Pancreas (tissue), 10 donors: ENCODE data around the gene PAQR5. TPM values are rescaled to one million over a fixed set of nuclear protein-coding genes. Genes with fewer than 3 reads are reported as not detected.

Experiments used
- ATAC-seq, 4 donors: fragments of 200-7000 bp; cut with Tn5 transposase; one replicate each; pipeline versions ENCODE4 v1.8.0 to v1.9.1; 2020; ENCODE audit warnings: mild to moderate bottlenecking in 4 of 4, moderate library complexity in 4 of 4
- DNase-seq, 6 donors: peaks; one replicate each; pipeline ENCODE4 v3.0.0-alpha.2; 2020
- FAIRE-seq: peaks from 2 replicates; lab custom pipeline; 2012; peaks lifted over from hg19 to GRCh38; lab: Jason Lieb, UNC
- H3K27ac ChIP-seq, 4 donors: fragments of 200-600 bp; sonication (generic); 1 replicate in 3 of 4; 2 replicates in 1 of 4; pipeline versions ENCODE4 v1.5.0 to v1.8.0; 2020
- H3K27me3 ChIP-seq, 4 donors: fragments of 200-600 bp; one replicate each; pipeline ENCODE4 v1.8.0; 2021
- H3K36me3 ChIP-seq, 3 donors: fragments of 200-600 bp; sonication (generic) in 1 of 3; one replicate each; pipeline versions ENCODE4 v1.5.0 to v1.8.0; 2020 to 2021
- H3K4me1 ChIP-seq, 3 donors: fragments of 200-600 bp; one replicate each; pipeline ENCODE4 v1.8.0; 2021
- H3K4me3 ChIP-seq, 4 donors: fragments of 200-600 bp; sonication (generic) in 2 of 4; one replicate each; pipeline versions ENCODE4 v1.5.0 to v1.8.0; 2020 to 2021
- H3K9me3 ChIP-seq, 4 donors: fragments of 200-600 bp; one replicate each; pipeline ENCODE4 v1.8.0; 2021
- CTCF ChIP-seq, 4 donors: fragments of 200-600 bp; sonication (generic) in 3 of 4; IDR thresholded peaks; one replicate each; pipeline versions ENCODE4 v1.5.0 to v1.8.0; 2021; ENCODE audit warnings: antibody characterized with exemption in 4 of 4
- WGBS, 2 donors: extraction: QIAGEN DNeasy Blood & Tissue Kit; methylation state at CpG; one replicate each; pipeline ENCODE4 v1.1.7; 2013; 5-methylcytosine and 5-hydroxymethylcytosine counted together
- intact Hi-C, 3 donors: fragments of 100-400 bp; cut with DNase I; formaldehyde crosslinking; loops; one replicate each; pipeline versions ENCODE4 v1.11.1 to v1.14.2; 2022
- polyA plus RNA-seq, 2 donors: library from polyadenylated mRNA; stranded (reverse); fragments of 200-250 nt; gene quantifications; one replicate each; pipeline ENCODE4 v1.2.3, GENCODE V29; 2013
- total RNA-seq, 6 donors: library from RNA; stranded (reverse); fragmentation: NEBNext Ultra II Directional in 4 of 6; extraction: Animal tissue kit (Norgen Biotek cat#: 25700) in 4 of 6; gene quantifications; one replicate each; pipeline versions ENCODE4 v1.2.1 to v1.2.4, GENCODE V29; 2021 to 2023
- donor health status: healthy with polysubstance abuse.
- donor health status: DM: no; HTN: no; CAD: no; lungs with moderate emphysema.
- donor health status: DM: no; HTN: no; CAD: no.
- donor health status: control.
- donor health status: control.
- donor health status: Bipolar disorder and iron deficiency.
- donor health status: DM: yes; HTN: yes; CAD: no.
- donor health status: DM: no; HTN: no; CAD: no.
- donor health status: DM: no; HTN: no; CAD: no.
- donor health status: DM: yes; HTN: yes; CAD: no.

PAQR5 gene
- total and polyA plus RNA-seq, 8 donors = 5.2 to 9.4 (median 6.2) TPM

- peak overlapping the region; percentile 82 to 95 (median 92) for H3K4me3 ChIP-seq
- FAIRE-seq (no peak), DNase-seq (no peak), ATAC-seq (peak; percentile 28 to 55 (median 52))
- WGBS, 2 donors = 17 to 21% methylated on average over 32 of the region's 32 CpGs
- no peak for TF ChIP-seq CTCF (IDR thresholded peaks at IDR 0.05)
- peak overlapping the region; percentile 81 to 87 (median 86) for H3K27ac ChIP-seq
- H3K4me1 ChIP-seq = peaks cover 8 to 21% (median 11%) of the 10 kb centered on the region in 3 donors
- H3K36me3 ChIP-seq = peaks cover 0 to 23% (median 12%) of the 10 kb centered on the region in 3 donors
- H3K9me3 ChIP-seq = no peaks in the 10 kb centered on the region
- intact Hi-C loops = no loop called here
- H3K27me3 ChIP-seq = no peaks in the 10 kb centered on the region
Observed at GRCh38 chr15:69451951-69452691, 153.4 kb downstream of the PAQR5 start.

- peak within 1 kb of the TSS; percentile 81 to 87 (median 86) for H3K27ac ChIP-seq
- DNase-seq = peak; percentile 93 to 99 (median 96)
- intact Hi-C loops = no loop called here
- no peak for FAIRE-seq
- H3K27me3 ChIP-seq = no peaks in the 10 kb centered on the region
- WGBS, 2 donors = 0% methylated on average over 65 to 77 of the region's 77 CpGs
- TF ChIP-seq CTCF (IDR thresholded peaks at IDR 0.05) = no peak
- H3K9me3 ChIP-seq = no peaks in the 10 kb centered on the region
- peak within 1 kb of the TSS; percentile 82 to 95 (median 92) for H3K4me3 ChIP-seq
- ATAC-seq = peak; percentile 95 to 98 (median 96)
- H3K4me1 ChIP-seq = peaks cover 8 to 21% (median 11%) of the 10 kb centered on the region in 3 donors
- peaks cover 0 to 25% (median 12%) of the 10 kb centered on the region in 3 donors for H3K36me3 ChIP-seq
Observed at GRCh38 chr15:69452692-69453521, 154.2 kb downstream of the PAQR5 start, which contains the start of gene RPLP1. RPLP1 (plus strand) TSS chr15:69452818; CDS start chr15:69452949, 131 bp downstream.

- FAIRE-seq (no peak), ATAC-seq (no peak), DNase-seq (no peak)
- H3K27ac ChIP-seq = no peak overlapping the region
- H3K4me3 ChIP-seq = peak overlapping the region in 1 of 4 donors; percentile 91
- no peaks in the 10 kb centered on the region for H3K9me3 ChIP-seq
- WGBS, 2 donors = 45 to 48% methylated on average over 5 of the region's 5 CpGs
- peaks cover 0 to 25% (median 12%) of the 10 kb centered on the region in 3 donors for H3K36me3 ChIP-seq
- no peak for TF ChIP-seq CTCF (IDR thresholded peaks at IDR 0.05)
- peaks cover 8 to 21% (median 11%) of the 10 kb centered on the region in 3 donors for H3K4me1 ChIP-seq
- intact Hi-C loops = no loop called here
- H3K27me3 ChIP-seq = no peaks in the 10 kb centered on the region
Observed at GRCh38 chr15:69454953-69455352, 156.2 kb downstream of the PAQR5 start.

- intact Hi-C loops = no loop called here
- H3K27me3 ChIP-seq = no peaks in the 10 kb centered on the region
- FAIRE-seq (no peak), ATAC-seq (no peak), DNase-seq (no peak)
- no peak overlapping the region for H3K27ac ChIP-seq
- no peaks in the 10 kb centered on the region for H3K9me3 ChIP-seq
- TF ChIP-seq CTCF (IDR thresholded peaks at IDR 0.05) = no peak
- H3K4me1 ChIP-seq = peaks cover 8 to 21% (median 11%) of the 10 kb centered on the region in 3 donors
- WGBS, 2 donors = 90 to 95% methylated on average over 13 of the region's 13 CpGs
- H3K4me3 ChIP-seq = no peak overlapping the region
- peaks cover 0 to 25% (median 12%) of the 10 kb centered on the region in 3 donors for H3K36me3 ChIP-seq
Observed at GRCh38 chr15:69456208-69457166, 157.8 kb downstream of the PAQR5 start.

Other genes starting within 250 kb of the PAQR5 start
- gene GLCE, start 138.3 kb upstream of the PAQR5 start, total RNA-seq = 10 to 100 TPM in 1 of 6 donors, 1 to 10 TPM in 5; 4.3 to 10.8 (median 5.9) TPM
- 1 to 10 TPM; 2.7 to 7.5 TPM for gene GLCE, start 138.3 kb upstream of the PAQR5 start, polyA plus RNA-seq
- 1 to 10 TPM in 2 of 6 donors, under 1 TPM in 4; 0.19 to 2.0 (median 0.82) TPM for gene KIF23, start 115.4 kb downstream of the PAQR5 start, total RNA-seq
- gene KIF23, start 115.4 kb downstream of the PAQR5 start, polyA plus RNA-seq = 1 to 10 TPM in 1 of 2 donors, under 1 TPM in 1; 0.91 to 2.0 TPM
- 1,000 to 10,000 TPM in 1 of 6 donors, 100 to 1,000 TPM in 5; 578 to 1,123 (median 772) TPM for gene RPLP1, start 153.9 kb downstream of the PAQR5 start, total RNA-seq
- 100 to 1,000 TPM; 638 to 738 TPM for gene RPLP1, start 153.9 kb downstream of the PAQR5 start, polyA plus RNA-seq